Measurements from ENCODE around the gene MSX1. TPM values are rescaled to one million over a fixed set of nuclear protein-coding genes. Genes with fewer than 3 reads are reported as not detected.

Gene MSX1
- total RNA-seq, 1 experiment from 2014 or later = 59.9 TPM

- H3K4me1 ChIP-seq (ENCODE audit: control insufficient read depth in 1 of 2, insufficient read depth in 2 of 2, low read length in 2 of 2) = no peaks in the 10 kb centered on the region
- no TSS peak for BruUV-seq (replicated peaks)
- ATAC-seq = no peak
- no peak overlapping the region for H3K4me2 ChIP-seq (ENCODE audit: low read length)
- CTCF ChIA-PET = no interaction called here
- H3K79me2 ChIP-seq (ENCODE audit: insufficient read depth, low read length) = no peaks in the 10 kb centered on the region
- H3K27ac ChIP-seq (ENCODE audit: low read depth, low read length) = no peak overlapping the region
- no peak for TF ChIP-seq POLR2A (IDR thresholded peaks at IDR 0.05; ENCODE audit: borderline replicate concordance, extremely low read depth, insufficient read depth, insufficient read length)
- TF ChIP-seq POLR2AphosphoS5 (IDR thresholded peaks at IDR 0.05; ENCODE audit: low read depth, low read length) = no peak
- no peaks in the 10 kb centered on the region for H4K20me1 ChIP-seq (ENCODE audit: insufficient read depth)
- no peaks in the 10 kb centered on the region for H3K9me2 ChIP-seq (ENCODE audit: insufficient read depth)
- POLR2A ChIA-PET = no interaction called here
- peaks cover 5% of the 10 kb centered on the region; the same call in 1 of the 2 replicates for H3K27me3 ChIP-seq (ENCODE audit: insufficient read depth, low read length)
- no peaks in the 10 kb centered on the region for H3K36me3 ChIP-seq (ENCODE audit: control insufficient read depth in 1 of 2, insufficient read depth in 2 of 2, low read length in 2 of 2)
- no peak overlapping the region for H2AFZ ChIP-seq (ENCODE audit: low read depth, low read length, poor library complexity, severe bottlenecking)
- intact Hi-C loops (cut with micrococcal nuclease) = no loop called here
- H3K9ac ChIP-seq (ENCODE audit: low read length) = no peak overlapping the region
- no peak overlapping the region for H3K4me3 ChIP-seq (replicated peaks in 1 of 2; ENCODE audit: low read depth in 1 of 2, low read length in 2 of 2)
- H3K9me3 ChIP-seq (ENCODE audit: control insufficient read depth in 1 of 2, insufficient read depth in 1 of 2, low read depth in 1 of 2, low read length in 2 of 2) = no peaks in the 10 kb centered on the region
- DNase-seq (ENCODE audit: low read depth, low spot score) = no peak
- RAD21 ChIA-PET (ENCODE audit: low non-redundant PET in 1 of 2, low total read pairs in 2 of 2, uncharacterized antibody in 2 of 2, unreplicated experiment in 2 of 2) = no interaction called here
Observed at GRCh38 chr4:4890574-4891255, 31.2 kb downstream of the MSX1 start.

GRCh38 chr4:4893721-4894120, 34.3 kb downstream of the MSX1 start:
- H3K27ac ChIP-seq (ENCODE audit: low read depth, low read length) = no peak overlapping the region
- BruUV-seq (replicated peaks) = no TSS peak
- no peaks in the 10 kb centered on the region for H4K20me1 ChIP-seq (ENCODE audit: insufficient read depth)
- H3K9me3 ChIP-seq (ENCODE audit: control insufficient read depth in 1 of 2, insufficient read depth in 1 of 2, low read depth in 1 of 2, low read length in 2 of 2) = no peaks in the 10 kb centered on the region
- no peak overlapping the region for H3K9ac ChIP-seq (ENCODE audit: low read length)
- ATAC-seq (no peak), DNase-seq (ENCODE audit: low read depth, low spot score) (no peak)
- no peaks in the 10 kb centered on the region for H3K4me1 ChIP-seq (ENCODE audit: control insufficient read depth in 1 of 2, insufficient read depth in 2 of 2, low read length in 2 of 2)
- TF ChIP-seq ZBTB33 (IDR thresholded peaks at IDR 0.05; ENCODE audit: extremely low read depth, insufficient replicate concordance, low read length) = no peak
- TF ChIP-seq ZNF274 (IDR thresholded peaks at IDR 0.05; ENCODE audit: low read depth, low read length) = no peak
- no peak for TF ChIP-seq POLR2A (IDR thresholded peaks at IDR 0.05; ENCODE audit: borderline replicate concordance, extremely low read depth, insufficient read depth, insufficient read length)
- no peak for TF ChIP-seq FOSL1 (IDR thresholded peaks at IDR 0.05; ENCODE audit: low read depth)
- no peak for TF ChIP-seq CBX3 (IDR thresholded peaks at IDR 0.05; ENCODE audit: low read depth)
- TF ChIP-seq YY1 (IDR thresholded peaks at IDR 0.05; ENCODE audit: extremely low read depth, insufficient replicate concordance, low read depth, low read length) = no peak
- H2AFZ ChIP-seq (ENCODE audit: low read depth, low read length, poor library complexity, severe bottlenecking) = no peak overlapping the region
- no peaks in the 10 kb centered on the region for H3K79me2 ChIP-seq (ENCODE audit: insufficient read depth, low read length)
- 0 out of 2 replicates have a peak, but pooled peaks cover 2% of the 10 kb centered on the region for H3K9me2 ChIP-seq (ENCODE audit: insufficient read depth)
- POLR2A ChIA-PET = no interaction called here
- no peak overlapping the region for H3K4me3 ChIP-seq (replicated peaks in 1 of 2; ENCODE audit: low read depth in 1 of 2, low read length in 2 of 2)
- no peaks in the 10 kb centered on the region for H3K27me3 ChIP-seq (ENCODE audit: insufficient read depth, low read length)
- RAD21 ChIA-PET (ENCODE audit: low non-redundant PET in 1 of 2, low total read pairs in 2 of 2, uncharacterized antibody in 2 of 2, unreplicated experiment in 2 of 2) = no interaction called here
- no peak overlapping the region for H3K4me2 ChIP-seq (ENCODE audit: low read length)
- intact Hi-C loops (cut with micrococcal nuclease) = no loop called here
- H3K36me3 ChIP-seq (ENCODE audit: control insufficient read depth in 1 of 2, insufficient read depth in 2 of 2, low read length in 2 of 2) = no peaks in the 10 kb centered on the region
- CTCF ChIA-PET = no interaction called here

All from HCT116 (cell line).